Skeletal muscle tissue (tissue), 4 donors: ENCODE measurements around the gene AFF3. TPM values are rescaled to one million over a fixed set of nuclear protein-coding genes. Genes with fewer than 3 reads are reported as not detected.
A peak's percentile ranks its signal among the peaks of the same experiment; 100 is the strongest.
"Not testable (repeated sequence)": the region's sequence is repeated elsewhere in the genome, so short reads cannot be mapped to it uniquely, and the experiment has no call there.

Experiments used
- H3K27ac ChIP-seq: one replicate; pipeline ENCODE4 v1.7.0; 2013; ENCODE audit warnings: mild to moderate bottlenecking, low read depth, low read length, inconsistent platforms
- H3K27me3 ChIP-seq, 3 donors: one replicate each; pipeline ENCODE4 v1.7.0; 2013; ENCODE audit warnings: low read length in 3 of 3; ENCODE audit not compliant: control insufficient read depth in 3 of 3, insufficient read depth in 3 of 3
- H3K36me3 ChIP-seq, 3 donors: one replicate each; pipeline ENCODE4 v1.7.0; 2013; ENCODE audit warnings: low read length in 3 of 3; ENCODE audit not compliant: control insufficient read depth in 3 of 3, insufficient read depth in 3 of 3
- H3K4me1 ChIP-seq, 3 donors: one replicate each; pipeline ENCODE4 v1.7.0; 2013; ENCODE audit warnings: low read length in 3 of 3, mild to moderate bottlenecking in 3 of 3; ENCODE audit not compliant: control insufficient read depth in 3 of 3, insufficient read depth in 3 of 3
- H3K4me3 ChIP-seq, 3 donors: one replicate each; pipeline ENCODE4 v1.7.0; 2013; ENCODE audit warnings: low read length in 3 of 3
- H3K9ac ChIP-seq, 3 donors: one replicate each; pipeline ENCODE4 v1.7.0; 2013; ENCODE audit warnings: low read length in 3 of 3, mild to moderate bottlenecking in 3 of 3, moderate library complexity in 2 of 3, low read depth in 1 of 3
- H3K9me3 ChIP-seq, 3 donors: one replicate each; pipeline ENCODE4 v1.7.0; 2013; ENCODE audit warnings: low read length in 3 of 3; ENCODE audit not compliant: control insufficient read depth in 3 of 3
- total RNA-seq: library from RNA; depleted of rRNA; stranded (reverse); fragments of >200 nt; gene quantifications from one replicate; pipeline ENCODE4 v1.2.3, GENCODE V29; 2014
- donor health status: Osteomylitis.

Gene AFF3
- total RNA-seq, 1 donor from 2014 or later, result 8.4 TPM

DNA sequence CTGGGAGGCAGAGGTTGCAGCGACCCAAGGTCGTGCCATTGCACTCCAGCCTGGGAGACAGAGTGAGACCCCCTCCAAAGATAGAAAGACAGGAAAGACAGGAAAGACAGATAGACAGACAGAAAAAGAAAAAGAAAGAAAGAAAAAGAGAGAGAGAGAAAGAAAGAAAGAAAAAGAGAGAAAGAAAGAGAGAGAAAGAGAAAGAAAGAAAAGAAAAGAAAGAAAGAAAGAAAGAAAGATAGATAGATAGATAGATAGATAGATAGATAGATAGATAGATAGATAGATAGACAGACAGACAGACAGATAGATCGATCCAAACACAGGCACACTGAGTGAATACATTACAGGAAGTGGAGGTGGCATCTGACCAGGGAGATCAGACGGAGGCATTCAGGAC, 195.0 kb downstream of the AFF3 start:
- not testable (repeated sequence) for H3K9ac ChIP-seq, H3K27me3 ChIP-seq, H3K36me3 ChIP-seq, H3K9me3 ChIP-seq, H3K4me3 ChIP-seq, H3K27ac ChIP-seq, H3K4me1 ChIP-seq

DNA sequence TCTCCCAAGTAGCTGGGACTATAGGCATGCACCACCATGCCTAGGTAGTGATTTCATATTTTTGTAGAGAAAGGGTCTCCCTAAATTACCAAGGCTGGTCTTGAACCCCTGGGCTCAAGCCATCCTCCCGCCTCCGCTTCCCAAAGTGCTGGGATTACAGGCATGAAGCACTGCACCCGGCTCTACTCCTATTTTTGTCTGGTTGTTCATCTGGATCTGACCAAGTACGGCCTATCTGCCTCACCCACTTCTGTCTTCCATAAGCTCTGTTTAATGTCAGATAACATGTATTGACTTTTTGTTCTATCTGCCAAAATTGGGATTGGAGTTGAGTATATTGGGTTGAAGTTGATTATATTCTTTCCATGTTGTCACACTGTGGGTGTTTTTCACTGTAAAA, 198.4 kb downstream of the AFF3 start:
- H3K4me3 ChIP-seq, result no peak overlapping the region
- peaks cover 0 to 3% (median 0%) of the 10 kb centered on the region in 3 donors for H3K27me3 ChIP-seq
- H3K4me1 ChIP-seq, result no peaks in the 10 kb centered on the region
- H3K9ac ChIP-seq, result no peak overlapping the region
- H3K27ac ChIP-seq, result no peak overlapping the region
- H3K9me3 ChIP-seq, result no peaks in the 10 kb centered on the region
- no peaks in the 10 kb centered on the region for H3K36me3 ChIP-seq

DNA sequence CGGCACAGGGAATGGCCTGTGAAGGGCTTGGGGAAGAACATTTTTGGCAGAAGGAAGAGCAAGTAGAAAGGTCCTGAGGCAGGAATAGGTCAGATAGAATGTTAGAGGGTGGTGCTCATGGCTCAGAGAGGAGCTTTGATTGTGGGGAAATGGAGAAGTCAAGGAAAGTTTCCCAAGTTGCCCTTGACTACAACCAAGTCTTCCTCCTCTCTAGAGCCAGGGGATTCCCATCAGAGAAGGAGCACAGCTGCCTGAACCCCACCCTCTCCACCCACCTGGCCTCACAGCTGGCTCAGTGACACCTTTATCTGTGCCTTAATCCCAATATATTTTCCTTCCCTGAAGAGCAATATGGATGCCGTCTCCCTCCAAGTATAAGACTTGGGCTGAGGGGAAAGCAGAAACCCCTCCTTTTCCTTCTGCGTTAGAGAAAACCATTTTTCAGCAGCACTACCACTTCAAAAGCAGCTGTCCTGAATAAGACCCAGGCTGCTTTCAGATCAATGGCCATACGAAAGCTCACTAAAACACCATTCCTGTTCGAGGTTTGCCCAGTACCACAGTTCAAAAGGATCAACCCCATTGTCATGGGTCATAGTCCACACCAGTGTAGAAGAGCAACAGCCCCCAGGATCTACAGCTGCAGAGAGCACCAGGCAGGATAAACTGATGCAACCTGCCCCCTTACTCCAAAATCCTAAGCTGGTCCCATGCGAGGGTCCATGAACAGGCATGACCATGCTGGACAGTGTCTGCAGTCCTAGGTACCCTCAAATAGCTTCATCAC, 199.6 kb downstream of the AFF3 start:
- Histone ChIP-seq H3K9me3 (no peaks in the 10 kb centered on the region), H3K27me3 (peaks cover 0 to 3% (median 0%) of the 10 kb centered on the region in 3 donors)

DNA sequence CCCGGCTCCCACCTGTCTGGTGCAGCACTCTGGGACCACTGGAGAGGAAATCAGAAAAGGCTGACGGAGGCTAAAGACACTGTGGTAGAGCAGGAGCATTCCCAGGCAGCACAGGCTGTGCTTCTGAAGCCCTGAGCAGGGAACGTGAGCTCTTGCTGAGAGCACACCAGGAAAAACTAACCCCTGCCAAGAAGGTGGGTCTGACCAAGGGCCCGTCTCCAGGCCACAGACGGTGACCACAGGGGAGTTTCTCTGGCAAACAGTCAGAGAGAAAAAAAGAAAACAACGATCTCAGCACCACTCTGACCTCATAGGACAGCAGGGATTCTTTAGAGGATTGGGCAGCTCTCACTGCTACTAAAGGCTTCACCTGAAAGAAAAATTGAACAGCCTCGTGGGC, 201.4 kb downstream of the AFF3 start:
- Histone ChIP-seq H3K4me3 (no peak overlapping the region), H3K9ac (no peak overlapping the region), H3K27ac (no peak overlapping the region), H3K27me3 (peaks cover 0 to 3% (median 0%) of the 10 kb centered on the region in 3 donors), H3K36me3 (no peaks in the 10 kb centered on the region), H3K4me1 (no peaks in the 10 kb centered on the region), H3K9me3 (no peaks in the 10 kb centered on the region)

More for the DNA sequence above, 199.6 kb downstream of the AFF3 start:
- H3K4me3 ChIP-seq, result no peak overlapping the region
- peak overlapping the region in 1 of 3 donors; percentile 10 for H3K9ac ChIP-seq
- H3K36me3 ChIP-seq, result no peaks in the 10 kb centered on the region
- H3K27ac ChIP-seq, result no peak overlapping the region
- H3K4me1 ChIP-seq, result no peaks in the 10 kb centered on the region

GRCh38 chr2:99939135-99939534, 203.3 kb downstream of the AFF3 start:
- Histone ChIP-seq H3K4me3 (no peak overlapping the region), H3K36me3 (no peaks in the 10 kb centered on the region), H3K4me1 (no peaks in the 10 kb centered on the region), H3K9me3 (no peaks in the 10 kb centered on the region), H3K27ac (no peak overlapping the region), H3K9ac (no peak overlapping the region), H3K27me3 (peaks cover 0 to 3% (median 0%) of the 10 kb centered on the region in 3 donors)

GRCh38 chr2:99938250-99938649, 204.1 kb downstream of the AFF3 start:
- H3K27ac ChIP-seq, result no peak overlapping the region
- H3K36me3 ChIP-seq, result no peaks in the 10 kb centered on the region
- H3K4me1 ChIP-seq, result no peaks in the 10 kb centered on the region
- no peak overlapping the region for H3K9ac ChIP-seq
- peaks cover 0 to 4% (median 3%) of the 10 kb centered on the region in 3 donors for H3K27me3 ChIP-seq
- no peak overlapping the region for H3K4me3 ChIP-seq
- H3K9me3 ChIP-seq, result peaks cover 0 to 2% (median 0%) of the 10 kb centered on the region in 3 donors

GRCh38 chr2:99936065-99936464, 206.3 kb downstream of the AFF3 start:
- no peaks in the 10 kb centered on the region for H3K36me3 ChIP-seq
- H3K9ac ChIP-seq, result no peak overlapping the region
- no peak overlapping the region for H3K4me3 ChIP-seq
- peaks cover 0 to 4% (median 0%) of the 10 kb centered on the region in 3 donors for H3K27me3 ChIP-seq
- no peaks in the 10 kb centered on the region for H3K4me1 ChIP-seq
- H3K27ac ChIP-seq, result no peak overlapping the region
- peaks cover 0 to 2% (median 0%) of the 10 kb centered on the region in 3 donors for H3K9me3 ChIP-seq

- no peak overlapping the region for H3K4me3 ChIP-seq
- no peak overlapping the region for H3K9ac ChIP-seq
- peaks cover 0 to 2% (median 0%) of the 10 kb centered on the region in 3 donors for H3K9me3 ChIP-seq
- H3K27ac ChIP-seq, result no peak overlapping the region
- H3K4me1 ChIP-seq, result no peaks in the 10 kb centered on the region
- H3K27me3 ChIP-seq, result peaks cover 0 to 4% (median 0%) of the 10 kb centered on the region in 3 donors
- H3K36me3 ChIP-seq, result no peaks in the 10 kb centered on the region
Observed at GRCh38 chr2:99935662-99936061, 206.7 kb downstream of the AFF3 start.

DNA sequence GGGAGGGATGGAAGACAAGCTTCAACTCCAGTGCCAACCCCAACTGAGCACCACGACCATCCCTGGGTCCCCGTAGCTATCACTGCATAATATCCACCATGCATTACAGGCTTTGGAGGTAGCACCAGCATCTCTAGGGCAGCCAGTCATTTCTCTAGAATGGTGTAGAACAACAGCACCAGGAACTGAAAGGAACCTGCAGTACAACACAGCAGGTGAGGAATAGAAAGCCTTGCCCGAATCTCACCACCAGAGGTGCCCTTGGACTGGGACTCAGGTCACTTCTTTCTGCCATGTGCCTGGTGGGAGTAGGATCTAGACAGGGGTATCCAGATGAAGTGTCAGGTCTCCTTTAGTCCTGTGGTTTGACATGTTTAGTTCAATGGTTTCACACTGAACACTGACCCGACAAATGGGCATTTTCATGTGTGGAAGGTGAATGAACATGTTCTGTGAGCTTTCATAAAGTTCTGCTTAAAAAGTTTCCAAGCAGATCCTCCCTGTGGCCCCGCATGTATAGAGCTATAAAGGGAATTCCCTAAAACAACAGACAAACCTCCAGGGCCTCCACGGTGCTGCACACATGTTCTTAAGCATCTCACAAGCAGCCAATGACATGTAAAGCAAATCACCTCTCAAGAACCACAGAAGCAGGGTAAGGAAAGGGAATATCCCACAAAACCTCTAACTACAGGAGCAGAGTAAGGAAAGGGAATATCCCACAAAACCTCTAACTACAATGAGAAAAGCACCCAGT, 208.3 kb downstream of the AFF3 start:
- Histone ChIP-seq H3K9me3 (peaks cover 0 to 2% (median 0%) of the 10 kb centered on the region in 3 donors), H3K4me1 (no peaks in the 10 kb centered on the region), H3K27ac (no peak overlapping the region), H3K4me3 (no peak overlapping the region), H3K27me3 (peaks cover 0 to 4% (median 3%) of the 10 kb centered on the region in 3 donors), H3K9ac (no peak overlapping the region), H3K36me3 (no peaks in the 10 kb centered on the region)

GRCh38 chr2:99933491-99933890, 208.9 kb downstream of the AFF3 start:
- not testable (repeated sequence) for H3K9ac ChIP-seq, H3K27ac ChIP-seq, H3K4me1 ChIP-seq, H3K27me3 ChIP-seq, H3K4me3 ChIP-seq, H3K36me3 ChIP-seq, H3K9me3 ChIP-seq
